Activated gamma-delta T cell (primary cell): ENCODE data around the gene LIMS2.

Experiments
- DNase-seq: peaks from one replicate; lab custom pipeline; 2025; lab: John Stamatoyannopoulos, UW

Gene LIMS2

GRCh38 chr2:127701193-127701650 is 25.9 kb upstream of the LIMS2 start, which contains the start of gene SFT2D3:
TSS of gene SFT2D3 (plus strand) at chr2:127701497. CDS start at chr2:127701529, 32 bp downstream.
- DNase-seq = peak; percentile 72

DNA sequence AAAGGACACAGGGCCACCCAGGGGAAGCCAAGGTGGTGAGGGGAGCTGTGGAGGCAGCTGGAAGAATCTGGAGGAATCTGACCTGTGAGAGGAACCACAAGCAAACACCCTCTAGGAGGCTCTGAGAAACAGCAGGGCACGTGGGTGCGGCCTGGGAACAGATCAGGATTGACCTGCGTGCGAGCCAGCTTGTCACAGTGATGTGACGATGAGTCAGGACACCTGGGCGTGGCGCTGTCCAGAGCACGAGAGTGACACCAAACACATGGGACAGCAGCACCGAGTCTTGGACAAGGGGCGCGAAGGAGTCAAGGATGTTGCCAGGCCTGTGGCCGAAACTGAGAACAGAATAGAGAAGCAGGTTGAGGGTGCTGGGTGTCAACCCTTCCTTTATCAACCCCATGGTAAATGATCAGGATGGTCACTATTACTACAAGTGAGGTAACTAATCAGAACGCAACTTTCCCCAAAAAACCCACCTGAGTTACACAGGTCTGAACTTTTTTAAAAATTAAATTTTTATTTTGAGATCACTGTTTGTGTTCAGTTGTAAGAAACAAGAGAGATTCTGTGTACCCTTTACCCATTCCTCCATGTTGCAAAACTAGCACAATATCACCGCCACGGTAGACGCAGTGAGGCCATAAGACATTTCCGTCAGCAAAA is 25.3 kb upstream of the LIMS2 start:
- no peak for DNase-seq

GRCh38 chr2:127698553-127699355 is 23.4 kb upstream of the LIMS2 start:
- no peak for DNase-seq

DNA sequence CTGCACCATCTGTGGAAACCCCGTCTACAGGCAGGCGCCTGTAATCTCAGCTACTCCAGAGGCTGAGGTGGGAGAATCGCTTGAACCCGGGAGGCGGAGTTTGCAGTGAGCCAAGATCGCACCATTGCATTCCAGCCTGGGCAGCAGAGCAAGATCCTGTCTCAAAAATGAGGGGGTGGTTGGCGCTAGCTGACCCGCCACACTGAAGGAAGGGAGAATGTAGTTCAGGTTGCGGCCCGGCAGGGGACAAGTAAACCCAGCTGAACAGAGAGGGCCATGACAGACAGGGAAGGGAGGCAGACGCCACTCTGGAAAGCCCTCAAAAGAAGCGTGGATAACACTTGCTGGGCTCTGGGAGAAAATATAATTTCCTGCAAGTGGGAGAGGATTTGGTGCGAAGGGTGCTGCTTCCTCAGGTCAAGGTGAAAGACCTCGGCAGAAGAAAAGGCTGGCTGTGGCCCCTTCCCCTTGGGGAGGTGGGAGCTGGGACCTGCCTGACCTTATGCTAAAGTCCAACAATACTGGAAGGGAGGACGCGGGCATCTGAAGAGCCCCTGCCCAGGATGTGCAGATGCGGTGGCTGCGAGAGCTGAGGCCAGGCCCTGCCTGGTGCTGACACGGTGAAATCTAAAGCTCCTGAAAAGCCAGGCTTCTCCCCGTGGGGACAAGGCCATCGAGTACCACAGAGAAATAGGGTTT is 22.3 kb upstream of the LIMS2 start:
- no peak for DNase-seq

DNA sequence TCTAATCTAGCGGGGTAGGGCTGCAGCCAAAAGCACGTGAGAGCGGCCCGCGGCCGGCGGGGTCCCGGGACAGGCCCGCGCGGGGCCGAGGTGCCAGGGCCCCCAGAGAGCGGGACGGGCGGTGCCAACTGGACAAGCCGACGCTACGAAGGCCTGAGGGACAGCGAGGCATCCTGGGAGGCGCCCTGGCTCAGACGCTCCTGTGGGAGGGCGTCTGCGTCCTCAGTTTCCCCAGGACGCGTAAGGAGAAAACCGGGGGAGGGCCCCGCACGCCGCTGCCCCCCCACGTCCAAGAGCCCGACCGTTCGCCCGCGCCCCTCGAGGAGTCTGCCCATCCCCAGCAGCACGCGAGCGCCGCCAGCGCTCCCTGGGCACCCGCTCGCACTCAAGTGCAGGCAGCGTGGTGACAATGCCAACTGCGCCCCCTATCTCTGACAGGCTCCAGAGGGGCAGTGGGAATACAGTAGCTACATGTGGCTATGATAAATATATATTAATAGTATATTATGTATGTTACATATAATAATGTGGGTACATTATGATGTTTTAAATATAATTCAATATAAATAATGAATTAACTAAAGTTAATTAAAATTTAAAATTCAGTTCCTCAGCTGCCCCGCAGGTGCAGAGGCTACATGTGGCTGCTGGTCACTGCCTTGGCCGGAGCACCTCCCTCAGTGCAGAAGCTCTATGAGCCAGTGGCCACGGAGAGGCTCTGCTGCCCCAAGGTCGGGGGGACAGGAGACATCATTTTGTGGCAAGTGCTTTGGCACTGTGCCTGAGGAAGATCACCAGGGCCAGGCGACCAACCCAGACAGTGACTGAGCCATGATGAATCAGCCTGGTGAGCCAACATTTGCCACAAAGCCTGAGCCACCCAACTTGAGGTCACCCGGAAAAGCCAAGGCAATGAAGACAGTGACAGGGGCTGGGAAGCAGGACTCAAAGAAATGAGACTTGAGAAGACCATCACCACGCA is 20.5 kb upstream of the LIMS2 start:
- DNase-seq = no peak

GRCh38 chr2:127694986-127695385 is 19.7 kb upstream of the LIMS2 start:
- no peak for DNase-seq

- DNase-seq = no peak
Observed at GRCh38 chr2:127690696-127691095, 15.4 kb upstream of the LIMS2 start.

DNA sequence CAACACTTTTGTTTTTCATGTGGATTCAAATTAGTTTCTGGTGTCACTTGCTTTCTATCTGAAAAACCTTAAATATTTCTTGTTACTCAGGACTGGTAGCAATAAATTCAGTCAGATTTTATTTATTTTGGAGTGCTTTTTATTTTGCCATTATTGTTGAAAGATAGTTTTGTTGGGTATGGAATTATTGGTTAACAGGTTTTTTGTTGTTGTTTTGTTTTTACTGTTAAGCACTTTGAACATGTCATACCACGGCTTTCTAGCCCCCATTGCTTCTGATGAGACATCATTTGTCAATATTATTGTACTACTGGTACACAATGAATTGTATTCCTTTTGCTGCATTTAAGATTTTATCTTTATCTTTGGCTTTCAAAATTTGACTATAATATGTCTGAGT is 13.1 kb upstream of the LIMS2 start:
- DNase-seq = no peak

DNA sequence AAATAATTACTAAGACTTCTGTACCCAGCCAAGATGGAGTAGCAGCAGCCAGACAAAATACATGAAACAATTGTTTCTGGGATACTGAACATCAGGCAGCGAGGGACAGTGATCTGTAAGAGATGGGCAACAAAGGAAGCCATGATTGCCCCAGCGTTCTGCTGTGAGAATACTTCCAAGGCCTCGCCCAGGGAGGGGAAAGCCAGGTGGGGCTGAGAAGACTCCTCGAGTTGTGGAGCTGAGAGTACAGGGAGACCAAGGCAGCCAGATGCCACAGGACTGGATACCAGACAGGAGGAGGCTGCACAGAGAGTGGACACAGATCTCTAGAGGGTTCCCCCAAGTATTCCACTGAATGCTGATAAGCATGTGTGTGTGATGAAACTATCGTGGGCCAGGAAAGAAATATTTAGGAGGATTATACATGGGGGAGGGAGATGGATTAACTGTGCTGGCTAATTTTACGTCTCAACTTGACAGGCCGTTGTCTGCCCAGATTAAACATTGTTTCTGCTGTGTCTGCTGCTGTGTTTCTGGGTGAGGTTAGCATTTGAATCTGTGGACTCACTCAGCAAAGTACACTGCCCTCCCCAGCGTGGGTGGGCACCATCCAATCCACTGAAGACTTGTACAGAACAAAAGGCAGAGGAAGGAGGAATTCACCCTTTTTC is 10.2 kb upstream of the LIMS2 start:
- DNase-seq = no peak

GRCh38 chr2:127683757-127684156 is 8.4 kb upstream of the LIMS2 start:
- no peak for DNase-seq

GRCh38 chr2:127683056-127683455 is 7.7 kb upstream of the LIMS2 start:
- no peak for DNase-seq

- DNase-seq = no peak
Observed at GRCh38 chr2:127681976-127682857, 6.9 kb upstream of the LIMS2 start.

DNA sequence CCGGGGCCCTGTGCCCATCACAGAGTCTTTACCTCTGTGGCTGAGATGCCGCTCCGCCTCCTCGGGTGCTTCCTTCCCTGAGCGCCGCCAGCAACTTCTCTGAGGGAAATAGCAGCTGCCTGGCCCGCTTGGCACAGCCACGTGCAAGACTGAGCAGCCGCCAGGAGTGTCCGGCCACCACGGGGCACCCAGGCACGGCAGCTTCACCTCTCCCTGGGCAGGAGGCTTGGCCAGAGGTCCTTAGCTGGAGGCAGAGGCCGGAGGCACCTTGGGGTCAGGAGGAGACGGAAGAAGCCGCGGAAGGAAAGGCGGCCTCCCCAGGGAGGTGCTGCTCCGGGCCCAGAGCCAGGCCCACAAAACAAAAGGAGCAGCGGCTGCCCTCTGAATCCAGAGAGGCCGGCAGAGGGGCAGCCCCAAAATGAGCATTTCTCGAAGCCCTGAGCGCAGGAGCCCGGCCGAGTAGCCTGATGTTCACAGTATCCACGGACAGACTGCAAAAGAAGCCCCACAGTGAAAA is 6.0 kb upstream of the LIMS2 start:
- DNase-seq = no peak

DNA sequence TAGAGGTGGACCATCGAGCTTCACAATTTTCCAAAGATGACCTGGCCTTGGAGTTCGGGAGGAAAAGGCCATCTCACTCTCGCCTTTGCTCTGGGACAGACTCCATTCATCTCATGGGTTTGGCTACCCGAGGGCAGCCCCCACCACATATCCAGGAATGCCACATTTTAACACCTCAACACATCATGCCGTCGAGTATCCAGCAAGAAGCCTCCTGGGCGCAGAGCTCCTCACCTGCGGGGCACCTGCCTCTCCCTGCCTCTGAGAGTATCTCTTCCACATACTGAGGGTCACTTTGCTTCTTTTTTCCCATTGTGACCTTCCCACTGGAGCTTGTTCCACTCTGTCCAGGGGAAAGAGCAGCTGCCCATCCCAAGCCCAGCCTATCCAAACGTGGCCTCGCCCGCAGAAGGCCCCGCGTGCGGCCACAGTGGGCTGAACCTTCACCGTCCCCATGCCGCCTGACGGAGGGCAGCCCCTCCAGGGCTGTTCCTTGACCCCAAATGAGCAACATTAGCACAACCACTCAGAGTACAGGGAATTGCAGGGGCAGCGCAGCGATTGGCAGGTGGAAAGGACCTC is 5.5 kb upstream of the LIMS2 start:
- no peak for DNase-seq

GRCh38 chr2:127679680-127680361 is 4.5 kb upstream of the LIMS2 start:
- DNase-seq = no peak

- DNase-seq = no peak
Observed at GRCh38 chr2:127678991-127679390, 3.7 kb upstream of the LIMS2 start.

- DNase-seq = no peak
Observed at GRCh38 chr2:127678531-127678930, 3.2 kb upstream of the LIMS2 start.

GRCh38 chr2:127676906-127677305 is 1.6 kb upstream of the LIMS2 start:
- no peak for DNase-seq
